Thyroid gland (tissue), 4 donors: Measurements from ENCODE around the gene NLGN3. TPM values are rescaled to one million over a fixed set of nuclear protein-coding genes. Genes with fewer than 3 reads are reported as not detected.
A peak's percentile ranks its signal among the peaks of the same experiment; 100 is the strongest.

Experiments
- DNase-seq, 2 donors: peaks; one replicate each; pipeline ENCODE4 v3.0.0-alpha.2; 2019
- H3K27ac ChIP-seq, 3 donors: fragments of 200-600 bp; sonication (generic); 1 replicate in 2 of 3; 2 replicates in 1 of 3; pipeline ENCODE4 v1.5.1; 2016 to 2019; ENCODE audit warnings: mild to moderate bottlenecking in 1 of 3, moderate library complexity in 1 of 3
- H3K27me3 ChIP-seq: fragments of 200-600 bp; sonication (generic); one replicate; pipeline ENCODE4 v1.5.1; 2019
- H3K36me3 ChIP-seq, 2 donors: fragments of 200-600 bp; sonication (generic); one replicate each; pipeline ENCODE4 v1.5.1; 2016 to 2019
- H3K4me1 ChIP-seq, 2 donors: fragments of 200-600 bp; sonication (generic); one replicate each; pipeline ENCODE4 v1.5.1; 2017 to 2019
- H3K4me3 ChIP-seq, 3 donors: fragments of 200-600 bp; sonication (generic); replicated peaks in 1 of 3; 1 replicate in 2 of 3; 2 replicates in 1 of 3; pipeline ENCODE4 v1.5.1; 2016; ENCODE audit warnings: mild to moderate bottlenecking in 1 of 3
- H3K9me3 ChIP-seq: fragments of 200-600 bp; sonication (generic); one replicate; pipeline ENCODE4 v1.5.1; 2017
- CTCF ChIP-seq, 6 experiments: fragments of 200-600 bp in 3 of 6; fragments of 450-650 bp in 3 of 6; sonication (generic) in 3 of 6; IDR thresholded peaks; one replicate each; pipeline ENCODE4 v1.5.1; 2016 to 2019; ENCODE audit warnings: antibody characterized with exemption in 6 of 6, mild to moderate bottlenecking in 2 of 6, inconsistent platforms in 1 of 6, moderate library complexity in 1 of 6
- POLR2A ChIP-seq, 2 donors: fragments of 450-650 bp; IDR thresholded peaks; one replicate each; pipeline ENCODE4 v1.6.1; 2017; ENCODE audit warnings: antibody characterized with exemption in 2 of 2, mild to moderate bottlenecking in 2 of 2, moderate library complexity in 1 of 2
- WGBS, 2 donors: methylation state at CpG; one replicate each; pipeline ENCODE4 v1.1.5; 2017; 5-methylcytosine and 5-hydroxymethylcytosine counted together
- intact Hi-C: fragments of 100-400 bp; cut with DNase I; formaldehyde crosslinking; loops from one replicate; pipeline ENCODE4 v1.15.1; 2023
- total RNA-seq, 4 donors: library from RNA; depleted of rRNA; stranded (reverse); fragments of >200 nt; gene quantifications; one replicate each; pipeline ENCODE4 v1.2.3, GENCODE V29; 2016

Gene NLGN3
- total RNA-seq, 4 donors from 2014 or later = 0.13 to 0.46 (median 0.39) TPM

GRCh38 chrX:71118032-71118984 lies 26.3 kb upstream of the NLGN3 start, which contains the start of gene MED12:
MED12 (plus strand) TSS chrX:71118596; CDS start chrX:71118755, 159 bp downstream.
- no peaks in the 10 kb centered on the region for H3K9me3 ChIP-seq
- TF ChIP-seq POLR2A (IDR thresholded peaks at IDR 0.05) = peak in 1 of 2 donors; percentile 55
- no peak for TF ChIP-seq CTCF (IDR thresholded peaks at IDR 0.05)
- H3K4me1 ChIP-seq = peaks cover 5 to 7% of the 10 kb centered on the region in 2 donors
- intact Hi-C loops = no loop called here
- no peaks in the 10 kb centered on the region for H3K27me3 ChIP-seq
- peaks cover 17% of the 10 kb centered on the region in 2 donors for H3K36me3 ChIP-seq
- peak within 1 kb of the TSS; percentile 60 to 83 (median 82) for H3K27ac ChIP-seq
- DNase-seq = peak; percentile 82 to 88
- peak within 1 kb of the TSS in 2 of 3 donors; percentile 57 to 82 for H3K4me3 ChIP-seq
- 0 to 1% methylated on average over 23 to 37 of the region's 56 CpGs for WGBS, 2 donors

- intact Hi-C loops = no loop called here
- DNase-seq = no peak
- 4 to 5% methylated on average over 10 to 16 of the region's 17 CpGs for WGBS, 2 donors
- Histone ChIP-seq H3K27me3 (no peaks in the 10 kb centered on the region), H3K36me3 (peaks cover 17 to 22% of the 10 kb centered on the region in 2 donors), H3K4me3 (peak overlapping the region in 2 of 3 donors; percentile 57 to 82), H3K27ac (peak overlapping the region in 2 of 3 donors; percentile 82 to 83), H3K9me3 (no peaks in the 10 kb centered on the region), H3K4me1 (peaks cover 5 to 7% of the 10 kb centered on the region in 2 donors)
- TF ChIP-seq POLR2A (IDR thresholded peaks at IDR 0.05) = no peak
- no peak for TF ChIP-seq CTCF (IDR thresholded peaks at IDR 0.05)
Observed at GRCh38 chrX:71118985-71119535, 25.6 kb upstream of the NLGN3 start.

GRCh38 chrX:71128166-71128833 lies 16.3 kb upstream of the NLGN3 start:
- no peaks in the 10 kb centered on the region for H3K9me3 ChIP-seq
- 81 to 93% methylated on average over 6 to 9 of the region's 12 CpGs for WGBS, 2 donors
- no peak overlapping the region for H3K4me3 ChIP-seq
- H3K27me3 ChIP-seq = no peaks in the 10 kb centered on the region
- no peak overlapping the region for H3K27ac ChIP-seq
- no peak for DNase-seq
- no peaks in the 10 kb centered on the region for H3K4me1 ChIP-seq
- peaks cover 12 to 27% of the 10 kb centered on the region in 2 donors for H3K36me3 ChIP-seq
- TF ChIP-seq POLR2A (IDR thresholded peaks at IDR 0.05) (no peak), CTCF (IDR thresholded peaks at IDR 0.05) (no peak)
- intact Hi-C loops = no loop called here

- Histone ChIP-seq H3K4me3 (no peak overlapping the region), H3K36me3 (peaks cover 12 to 21% of the 10 kb centered on the region in 2 donors), H3K27me3 (no peaks in the 10 kb centered on the region), H3K9me3 (no peaks in the 10 kb centered on the region), H3K4me1 (no peaks in the 10 kb centered on the region), H3K27ac (no peak overlapping the region)
- peak; percentile 52 to 54 for DNase-seq
- TF ChIP-seq CTCF (IDR thresholded peaks at IDR 0.05) (peak in 5 of 6 experiments; percentile 26 to 59 (median 45)), POLR2A (IDR thresholded peaks at IDR 0.05) (no peak)
- intact Hi-C loops = no loop called here
- WGBS, 2 donors = 40 to 63% methylated on average over 12 to 16 of the region's 18 CpGs
Observed at GRCh38 chrX:71128915-71129765, 15.5 kb upstream of the NLGN3 start.
